Nephron progenitor cell (in vitro differentiated cells): ENCODE results near the gene FKBP3.

Source experiments
- DNase-seq: peaks from one replicate; pipeline ENCODE4 v3.0.0; 2021
- H3K27ac Mint-ChIP-seq: 2 replicates; pipeline ENCODE4 v1.8.0; 2021; ENCODE audit warnings: mild to moderate bottlenecking, moderate library complexity, mixed read lengths
- H3K27me3 Mint-ChIP-seq: 2 replicates; pipeline ENCODE4 v1.8.0; 2021; ENCODE audit warnings: mild to moderate bottlenecking, low read depth, mixed read lengths; ENCODE audit not compliant: poor library complexity
- H3K36me3 Mint-ChIP-seq: 2 replicates; pipeline ENCODE4 v1.8.0; 2021; ENCODE audit warnings: low read depth, mixed read lengths
- H3K4me1 Mint-ChIP-seq: 2 replicates; pipeline ENCODE4 v1.8.0; 2021; ENCODE audit warnings: mixed read lengths
- H3K4me3 Mint-ChIP-seq: 2 replicates; pipeline ENCODE4 v1.8.0; 2021; ENCODE audit warnings: mild to moderate bottlenecking, moderate library complexity, mixed read lengths
- H3K9me3 Mint-ChIP-seq: 2 replicates; pipeline ENCODE4 v1.8.0; 2021; ENCODE audit warnings: mild to moderate bottlenecking, moderate library complexity, mixed read lengths
- CTCF ChIP-seq: fragments of 200-600 bp; sonication (generic); IDR thresholded peaks from 2 replicates; pipeline ENCODE4 v1.5.0; 2021; ENCODE audit warnings: antibody characterized with exemption

FKBP3 gene

DNA sequence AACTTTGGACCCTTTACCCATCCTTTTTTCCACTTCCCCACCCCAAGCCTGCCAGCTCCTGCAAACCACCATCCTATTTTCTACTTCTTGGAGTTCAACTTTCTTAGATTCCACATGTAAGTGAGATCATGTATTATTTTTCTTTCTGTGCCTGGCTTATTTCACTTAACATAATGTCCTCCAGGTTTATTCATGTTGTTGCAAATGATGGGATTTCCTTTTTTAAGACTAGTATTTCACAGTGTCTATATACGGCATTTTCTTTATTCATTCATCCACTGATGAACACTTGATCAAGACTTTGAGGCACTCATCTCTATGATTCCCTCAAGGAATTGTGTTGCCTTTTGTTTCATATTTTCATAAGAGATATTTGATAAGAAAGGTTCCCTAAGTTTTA is 56.0 kb downstream of the FKBP3 start:
- no peak for TF ChIP-seq CTCF
- Mint-ChIP-seq H3K36me3 (peaks cover 6% of the 10 kb centered on the region), H3K4me1 (peaks cover 3% of the 10 kb centered on the region), H3K27me3 (no peaks in the 10 kb centered on the region), H3K9me3 (peaks cover 6% of the 10 kb centered on the region), H3K4me3 (no peak overlapping the region), H3K27ac (no peak overlapping the region)
- DNase-seq: no peak

GRCh38 chr14:45073231-45073879 is 60.9 kb downstream of the FKBP3 start:
- no peaks in the 10 kb centered on the region for H3K27me3 Mint-ChIP-seq
- no peaks in the 10 kb centered on the region for H3K9me3 Mint-ChIP-seq
- H3K4me3 Mint-ChIP-seq: no peak overlapping the region
- H3K4me1 Mint-ChIP-seq: peaks cover 5% of the 10 kb centered on the region
- TF ChIP-seq CTCF: no peak
- DNase-seq: no peak
- H3K36me3 Mint-ChIP-seq: peaks cover 26% of the 10 kb centered on the region
- H3K27ac Mint-ChIP-seq: no peak overlapping the region

DNA sequence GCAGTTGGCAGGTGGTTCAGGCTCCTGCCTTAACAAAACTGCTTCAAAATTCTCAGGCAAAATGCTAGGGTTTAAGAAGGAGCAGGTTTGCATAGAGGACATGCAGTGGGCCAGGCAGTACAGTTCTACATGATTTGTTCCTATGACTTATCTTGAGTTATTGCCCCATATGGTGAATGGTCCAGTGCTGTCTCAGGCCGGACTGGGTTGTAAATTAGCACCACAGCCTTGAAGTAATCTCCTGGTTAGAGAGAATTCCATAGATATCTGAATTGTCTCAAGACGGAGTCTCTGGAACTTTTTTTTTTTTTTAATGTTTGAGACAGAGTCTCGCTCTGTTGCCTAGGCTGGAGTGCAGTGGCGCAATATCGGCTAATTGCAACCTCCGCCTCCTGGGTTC is 62.2 kb downstream of the FKBP3 start:
- TF ChIP-seq CTCF: no peak
- no peak for DNase-seq
- H3K4me1 Mint-ChIP-seq: peaks cover 5% of the 10 kb centered on the region
- no peaks in the 10 kb centered on the region for H3K27me3 Mint-ChIP-seq
- H3K36me3 Mint-ChIP-seq: peaks cover 29% of the 10 kb centered on the region
- no peak overlapping the region for H3K4me3 Mint-ChIP-seq
- peak overlapping the region; percentile 25 for H3K27ac Mint-ChIP-seq
- H3K9me3 Mint-ChIP-seq: no peaks in the 10 kb centered on the region

DNA sequence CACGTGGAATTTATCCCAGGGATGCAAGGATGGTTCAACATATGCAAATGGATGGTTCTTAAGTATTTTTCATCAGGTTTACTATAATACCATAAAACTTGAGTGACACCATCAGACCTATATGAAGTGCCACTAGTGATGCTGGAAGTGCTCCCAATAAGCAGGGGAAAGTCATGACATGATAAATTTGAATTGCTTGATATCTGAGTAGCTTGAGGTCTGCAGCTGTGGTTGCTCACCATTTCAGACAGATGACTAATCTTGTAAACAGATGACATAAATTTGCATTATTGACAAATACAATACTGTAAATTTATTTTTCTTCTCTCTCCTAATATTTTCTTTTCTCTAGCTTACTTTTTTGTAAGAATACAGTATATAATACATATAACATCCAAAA is 64.1 kb downstream of the FKBP3 start:
- peaks cover 36% of the 10 kb centered on the region for H3K36me3 Mint-ChIP-seq
- no peaks in the 10 kb centered on the region for H3K9me3 Mint-ChIP-seq
- no peak overlapping the region for H3K27ac Mint-ChIP-seq
- no peaks in the 10 kb centered on the region for H3K27me3 Mint-ChIP-seq
- DNase-seq: no peak
- no peak overlapping the region for H3K4me3 Mint-ChIP-seq
- no peak for TF ChIP-seq CTCF
- peaks cover 5% of the 10 kb centered on the region for H3K4me1 Mint-ChIP-seq

DNA sequence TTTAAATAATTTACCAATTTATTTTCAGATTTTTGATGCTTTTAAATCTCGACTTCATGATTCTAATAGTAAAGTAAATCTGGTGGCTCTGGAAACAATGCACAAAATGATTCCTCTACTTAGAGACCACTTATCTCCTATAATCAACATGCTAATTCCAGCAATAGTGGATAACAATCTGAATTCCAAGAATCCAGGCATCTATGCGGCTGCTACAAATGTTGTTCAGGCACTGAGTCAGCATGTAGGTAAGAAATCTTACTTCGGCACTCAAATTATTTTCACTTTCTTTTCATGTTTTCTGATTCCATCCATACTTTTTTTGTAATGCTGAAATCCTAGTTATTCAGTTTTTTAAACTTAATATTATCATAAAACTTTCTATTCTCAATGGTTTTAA is 65.9 kb downstream of the FKBP3 start:
- H3K9me3 Mint-ChIP-seq: no peaks in the 10 kb centered on the region
- no peak for TF ChIP-seq CTCF
- no peak overlapping the region for H3K4me3 Mint-ChIP-seq
- peaks cover 5% of the 10 kb centered on the region for H3K4me1 Mint-ChIP-seq
- no peak for DNase-seq
- peaks cover 46% of the 10 kb centered on the region for H3K36me3 Mint-ChIP-seq
- no peak overlapping the region for H3K27ac Mint-ChIP-seq
- H3K27me3 Mint-ChIP-seq: no peaks in the 10 kb centered on the region

- no peak overlapping the region for H3K27ac Mint-ChIP-seq
- no peak for TF ChIP-seq CTCF
- H3K36me3 Mint-ChIP-seq: peaks cover 46% of the 10 kb centered on the region
- DNase-seq: no peak
- no peaks in the 10 kb centered on the region for H3K9me3 Mint-ChIP-seq
- H3K27me3 Mint-ChIP-seq: no peaks in the 10 kb centered on the region
- H3K4me1 Mint-ChIP-seq: no peaks in the 10 kb centered on the region
- H3K4me3 Mint-ChIP-seq: no peak overlapping the region
Measured at GRCh38 chr14:45066667-45067066, 67.6 kb downstream of the FKBP3 start.
